GM23338 (cell line): ENCODE data around the gene COL15A1. TPM values are rescaled to one million over a fixed set of nuclear protein-coding genes. Genes with fewer than 3 reads are reported as not detected.

Experiments used
- ATAC-seq: fragments of 200-7000 bp; cut with Tn5 transposase; 3 replicates; pipeline ENCODE4 v1.9.1; 2020
- DNase-seq: peaks from one replicate; pipeline ENCODE4 v3.0.0-alpha.2; 2015; ENCODE audit warnings: low spot score
- H2AFZ ChIP-seq: fragments of 200-600 bp; sonication (generic); 2 replicates; pipeline ENCODE4 v1.8.0; 2016; ENCODE audit warnings: antibody characterized with exemption, mild to moderate bottlenecking, moderate library complexity
- H3F3A ChIP-seq: fragments of 200-600 bp; sonication (generic); replicated peaks from 2 replicates; pipeline ENCODE4 v1.8.0; 2017; ENCODE audit warnings: antibody characterized with exemption, mixed run types, low read depth
- H3K27ac ChIP-seq: fragments of 200-600 bp; sonication (generic); 2 replicates; pipeline ENCODE4 v1.6.1; 2016; ENCODE audit warnings: low read depth
- H3K27me3 ChIP-seq: fragments of 200-600 bp; sonication (generic); 2 replicates; pipeline ENCODE4 v1.8.0; 2016; ENCODE audit warnings: mild to moderate bottlenecking, mixed run types, moderate library complexity; ENCODE audit not compliant: insufficient read depth
- H3K36me3 ChIP-seq: fragments of 200-600 bp; sonication (generic); 2 replicates; pipeline ENCODE4 v1.8.0; 2016; ENCODE audit warnings: mild to moderate bottlenecking; ENCODE audit not compliant: insufficient read depth
- H3K4me1 ChIP-seq: fragments of 200-600 bp; sonication (generic); 2 replicates; pipeline ENCODE4 v1.8.0; 2016; ENCODE audit warnings: mild to moderate bottlenecking, moderate library complexity; ENCODE audit not compliant: insufficient read depth
- H3K4me2 ChIP-seq: fragments of 200-600 bp; sonication (generic); 2 replicates; pipeline ENCODE4 v1.7.1; 2017; ENCODE audit warnings: mixed run types
- H3K4me3 ChIP-seq: fragments of 200-600 bp; sonication (generic); 2 replicates; pipeline ENCODE4 v1.6.1; 2016; ENCODE audit warnings: mixed run types
- H3K79me2 ChIP-seq: fragments of 200-600 bp; sonication (generic); replicated peaks from 2 replicates; pipeline ENCODE4 v1.8.0; 2017; ENCODE audit warnings: mild to moderate bottlenecking; ENCODE audit not compliant: insufficient read depth
- H3K9me2 ChIP-seq: fragments of 200-600 bp; sonication (generic); 2 replicates; pipeline ENCODE4 v1.8.0; 2017; ENCODE audit not compliant: insufficient read depth
- H4K20me1 ChIP-seq: fragments of 200-600 bp; sonication (generic); replicated peaks from 2 replicates; pipeline ENCODE4 v1.8.0; 2017; ENCODE audit warnings: mild to moderate bottlenecking; ENCODE audit not compliant: insufficient read depth
- H3K27ac Mint-ChIP-seq: 2 replicates; pipeline ENCODE4 v1.8.0; 2020; ENCODE audit warnings: inconsistent platforms, mild to moderate bottlenecking, moderate library complexity, mixed read lengths
- H3K27me3 Mint-ChIP-seq: 3 replicates; pipeline ENCODE4 v1.8.0; 2022; ENCODE audit warnings: low read depth, mild to moderate bottlenecking, moderate library complexity, mixed read lengths, inconsistent platforms; ENCODE audit not compliant: insufficient read depth, poor library complexity
- H3K36me3 Mint-ChIP-seq: 3 replicates; pipeline ENCODE4 v1.8.0; 2021; ENCODE audit warnings: low read depth, mild to moderate bottlenecking, inconsistent platforms, moderate library complexity, mixed read lengths
- H3K4me1 Mint-ChIP-seq: 3 replicates; pipeline ENCODE4 v1.8.0; 2020; ENCODE audit warnings: mild to moderate bottlenecking, inconsistent platforms, mixed read lengths
- H3K4me3 Mint-ChIP-seq: 3 replicates; pipeline ENCODE4 v1.8.0; 2021; ENCODE audit warnings: moderate library complexity, mild to moderate bottlenecking, inconsistent platforms, mixed read lengths
- H3K9me3 Mint-ChIP-seq: 3 replicates; pipeline ENCODE4 v1.8.0; 2020; ENCODE audit warnings: moderate library complexity, mild to moderate bottlenecking, inconsistent platforms, mixed read lengths
- CREB1 ChIP-seq: fragments of 250-450 bp; sonication (Bioruptor Pico); IDR thresholded peaks from 2 replicates; pipeline ENCODE4 v1.5.0; 2020; ENCODE audit warnings: low read depth, mild to moderate bottlenecking, moderate library complexity
- EZH2 ChIP-seq: fragments of 200-600 bp; sonication (generic); IDR thresholded peaks from one replicate; pipeline ENCODE4 v1.8.0; 2017; ENCODE audit warnings: antibody characterized with exemption, mild to moderate bottlenecking, low read depth; ENCODE audit not compliant: unreplicated experiment
- EZH2phosphoT487 ChIP-seq: fragments of 200-600 bp; sonication (generic); IDR thresholded peaks from one replicate; pipeline ENCODE4 v1.8.1; 2018; ENCODE audit warnings: antibody characterized with exemption; ENCODE audit not compliant: unreplicated experiment
- JUNB ChIP-seq: IDR thresholded peaks from one replicate; pipeline ENCODE4 v1.6.1; 2016; ENCODE audit warnings: antibody characterized with exemption; ENCODE audit not compliant: unreplicated experiment
- NANOG ChIP-seq: IDR thresholded peaks from 2 replicates; pipeline ENCODE4 v1.6.1; 2016; ENCODE audit warnings: antibody characterized with exemption, borderline replicate concordance
- POLR2AphosphoS5 ChIP-seq: IDR thresholded peaks from 2 replicates; pipeline ENCODE4 v1.6.1; 2016; ENCODE audit warnings: antibody characterized with exemption, low read depth
- STAT1 ChIP-seq: IDR thresholded peaks from one replicate; pipeline ENCODE4 v1.6.1; 2016; ENCODE audit warnings: antibody characterized with exemption; ENCODE audit not compliant: unreplicated experiment
- ZNF114 ChIP-seq: fragments of 250-450 bp; sonication (Bioruptor Pico); IDR thresholded peaks from 2 replicates; pipeline ENCODE4 v1.5.0; 2020; ENCODE audit warnings: mild to moderate bottlenecking, moderate library complexity
- ZNF331 ChIP-seq: fragments of 250-450 bp; sonication (Bioruptor Pico); IDR thresholded peaks from 2 replicates; pipeline ENCODE4 v1.5.0; 2020; ENCODE audit warnings: low read depth, mild to moderate bottlenecking, moderate library complexity
- polyA plus RNA-seq: library from polyadenylated mRNA; unstranded; fragments of >200 nt; fragmentation: Nextera tagmentation; extraction: Ambion mirVana; gene quantifications from 2 replicates; pipeline ENCODE4 v1.2.1, GENCODE V29; 2016
- total RNA-seq: library from RNA; depleted of rRNA; stranded (reverse); fragments of >200 nt; shearing (Covaris generic); gene quantifications from 2 replicates; pipeline ENCODE4 v1.2.3, GENCODE V29; 2014
- TF ChIP-seq, protein P1 (sequence below): IDR thresholded peaks from one replicate; pipeline ENCODE4 v1.6.1; 2018; ENCODE audit warnings: antibody characterized with exemption; ENCODE audit not compliant: unreplicated experiment
- TF ChIP-seq, protein P2 (sequence below), 2 experiments: fragments of 200-600 bp in 1 of 2; sonication (generic) in 1 of 2; conservative IDR thresholded peaks; 2 replicates each; pipeline versions ENCODE4 v1.5.1 to v1.6.1; 2016 to 2017; ENCODE audit warnings: antibody characterized with exemption in 2 of 2, low read depth in 2 of 2, mild to moderate bottlenecking in 2 of 2, moderate library complexity in 1 of 2

The COL15A1 gene
- total and polyA plus RNA-seq, 2 experiments from 2014 or later, result 0.17 to 0.18 TPM

DNA sequence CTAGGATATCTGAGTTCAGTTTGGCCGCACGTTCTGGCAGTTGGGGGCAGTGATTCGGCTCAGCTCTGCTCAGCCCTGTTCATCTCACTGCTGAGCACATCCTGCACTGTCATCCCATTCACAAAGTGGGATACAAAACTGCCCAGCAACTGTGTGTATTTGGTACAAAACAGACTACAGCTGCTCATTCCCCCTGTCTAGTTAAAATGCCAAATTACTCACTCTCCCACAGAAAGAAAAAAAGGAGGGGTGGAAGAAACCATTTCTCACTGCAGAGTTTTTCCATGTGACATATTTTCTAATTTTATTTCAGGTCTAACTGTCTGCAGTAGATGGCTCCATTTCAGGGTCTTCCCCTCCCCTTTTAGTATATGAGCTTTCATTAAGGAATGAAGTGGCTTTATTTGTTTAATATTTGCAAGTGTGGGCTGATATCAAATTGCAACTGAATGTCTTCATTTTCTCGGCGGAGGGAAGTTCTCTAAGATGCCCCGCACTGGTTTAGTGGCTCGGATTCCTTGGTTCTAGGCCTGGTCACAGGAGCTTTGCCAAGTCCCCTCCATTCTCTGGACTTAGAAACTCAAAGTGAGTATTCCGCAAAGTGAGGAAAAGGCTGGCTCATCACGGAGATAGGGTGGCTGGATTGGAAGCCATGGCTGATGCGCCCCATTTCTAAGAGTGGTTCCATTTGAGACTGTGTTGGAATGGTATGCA is 14.7 kb downstream of the COL15A1 start (continued):
- TF ChIP-seq, protein P1, sequence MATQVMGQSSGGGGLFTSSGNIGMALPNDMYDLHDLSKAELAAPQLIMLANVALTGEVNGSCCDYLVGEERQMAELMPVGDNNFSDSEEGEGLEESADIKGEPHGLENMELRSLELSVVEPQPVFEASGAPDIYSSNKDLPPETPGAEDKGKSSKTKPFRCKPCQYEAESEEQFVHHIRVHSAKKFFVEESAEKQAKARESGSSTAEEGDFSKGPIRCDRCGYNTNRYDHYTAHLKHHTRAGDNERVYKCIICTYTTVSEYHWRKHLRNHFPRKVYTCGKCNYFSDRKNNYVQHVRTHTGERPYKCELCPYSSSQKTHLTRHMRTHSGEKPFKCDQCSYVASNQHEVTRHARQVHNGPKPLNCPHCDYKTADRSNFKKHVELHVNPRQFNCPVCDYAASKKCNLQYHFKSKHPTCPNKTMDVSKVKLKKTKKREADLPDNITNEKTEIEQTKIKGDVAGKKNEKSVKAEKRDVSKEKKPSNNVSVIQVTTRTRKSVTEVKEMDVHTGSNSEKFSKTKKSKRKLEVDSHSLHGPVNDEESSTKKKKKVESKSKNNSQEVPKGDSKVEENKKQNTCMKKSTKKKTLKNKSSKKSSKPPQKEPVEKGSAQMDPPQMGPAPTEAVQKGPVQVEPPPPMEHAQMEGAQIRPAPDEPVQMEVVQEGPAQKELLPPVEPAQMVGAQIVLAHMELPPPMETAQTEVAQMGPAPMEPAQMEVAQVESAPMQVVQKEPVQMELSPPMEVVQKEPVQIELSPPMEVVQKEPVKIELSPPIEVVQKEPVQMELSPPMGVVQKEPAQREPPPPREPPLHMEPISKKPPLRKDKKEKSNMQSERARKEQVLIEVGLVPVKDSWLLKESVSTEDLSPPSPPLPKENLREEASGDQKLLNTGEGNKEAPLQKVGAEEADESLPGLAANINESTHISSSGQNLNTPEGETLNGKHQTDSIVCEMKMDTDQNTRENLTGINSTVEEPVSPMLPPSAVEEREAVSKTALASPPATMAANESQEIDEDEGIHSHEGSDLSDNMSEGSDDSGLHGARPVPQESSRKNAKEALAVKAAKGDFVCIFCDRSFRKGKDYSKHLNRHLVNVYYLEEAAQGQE, result no peak
- TF ChIP-seq ZNF331 (CRISPR knock-in tag) (no peak), CREB1 (no peak), EZH2 (no peak), JUNB (no peak), POLR2AphosphoS5 (no peak)

DNA sequence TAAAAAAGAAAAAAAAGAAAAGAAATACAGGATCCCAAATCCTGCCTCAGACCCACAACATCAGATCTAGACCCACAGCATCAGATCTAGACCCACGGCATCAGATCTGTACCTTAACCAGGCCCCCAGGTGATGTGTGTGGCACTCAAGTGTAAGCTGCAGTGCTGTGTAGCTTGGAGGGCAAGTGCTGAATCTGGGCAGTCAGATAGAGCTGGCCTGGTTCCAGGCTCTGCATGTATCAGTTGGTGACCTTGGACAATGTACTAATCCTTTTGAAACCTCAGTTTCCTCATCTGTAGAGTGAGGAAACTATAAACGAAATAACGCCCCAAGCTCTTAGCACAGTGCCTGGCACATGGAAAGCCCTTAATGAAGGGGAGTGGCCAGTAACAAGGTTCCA is 16.7 kb downstream of the COL15A1 start:
- no peak overlapping the region for H3K4me2 ChIP-seq
- peaks cover 10% of the 10 kb centered on the region for H3K4me1 ChIP-seq
- H4K20me1 ChIP-seq, result no peaks in the 10 kb centered on the region
- H3K9me3 Mint-ChIP-seq, result peaks cover 15% of the 10 kb centered on the region
- H3F3A ChIP-seq, result no peaks in the 10 kb centered on the region
- ATAC-seq, result no peak
- DNase-seq, result no peak
- H3K79me2 ChIP-seq, result no peaks in the 10 kb centered on the region
- H2AFZ ChIP-seq, result no peak overlapping the region
- peaks cover 21% of the 10 kb centered on the region for H3K4me1 Mint-ChIP-seq
- peaks cover 8% of the 10 kb centered on the region for H3K27me3 Mint-ChIP-seq
- H3K36me3 ChIP-seq, result no peaks in the 10 kb centered on the region
- H3K27me3 ChIP-seq, result no peaks in the 10 kb centered on the region
- no peak overlapping the region for H3K27ac Mint-ChIP-seq
- H3K4me3 ChIP-seq, result no peak overlapping the region
- H3K4me3 Mint-ChIP-seq, result no peak overlapping the region
- peaks cover 12% of the 10 kb centered on the region for H3K9me2 ChIP-seq
- H3K27ac ChIP-seq, result no peak overlapping the region
- no peaks in the 10 kb centered on the region for H3K36me3 Mint-ChIP-seq
- no peak for TF ChIP-seq NANOG
- TF ChIP-seq ZNF114 (CRISPR knock-in tag), result no peak
- TF ChIP-seq POLR2AphosphoS5, result no peak
- TF ChIP-seq, protein P1, result no peak
- TF ChIP-seq EZH2phosphoT487, result no peak
- TF ChIP-seq, protein P2, sequence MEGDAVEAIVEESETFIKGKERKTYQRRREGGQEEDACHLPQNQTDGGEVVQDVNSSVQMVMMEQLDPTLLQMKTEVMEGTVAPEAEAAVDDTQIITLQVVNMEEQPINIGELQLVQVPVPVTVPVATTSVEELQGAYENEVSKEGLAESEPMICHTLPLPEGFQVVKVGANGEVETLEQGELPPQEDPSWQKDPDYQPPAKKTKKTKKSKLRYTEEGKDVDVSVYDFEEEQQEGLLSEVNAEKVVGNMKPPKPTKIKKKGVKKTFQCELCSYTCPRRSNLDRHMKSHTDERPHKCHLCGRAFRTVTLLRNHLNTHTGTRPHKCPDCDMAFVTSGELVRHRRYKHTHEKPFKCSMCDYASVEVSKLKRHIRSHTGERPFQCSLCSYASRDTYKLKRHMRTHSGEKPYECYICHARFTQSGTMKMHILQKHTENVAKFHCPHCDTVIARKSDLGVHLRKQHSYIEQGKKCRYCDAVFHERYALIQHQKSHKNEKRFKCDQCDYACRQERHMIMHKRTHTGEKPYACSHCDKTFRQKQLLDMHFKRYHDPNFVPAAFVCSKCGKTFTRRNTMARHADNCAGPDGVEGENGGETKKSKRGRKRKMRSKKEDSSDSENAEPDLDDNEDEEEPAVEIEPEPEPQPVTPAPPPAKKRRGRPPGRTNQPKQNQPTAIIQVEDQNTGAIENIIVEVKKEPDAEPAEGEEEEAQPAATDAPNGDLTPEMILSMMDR (conservative IDR thresholded peaks at IDR 0.05; ENCODE audit: low read depth in 2 of 2), result no peak
- TF ChIP-seq JUNB, result no peak
- TF ChIP-seq STAT1, result no peak
